ENCODE results near the gene TUBGCP3. TPM values are rescaled to one million over a fixed set of nuclear protein-coding genes. Genes with fewer than 3 reads are reported as not detected.

TUBGCP3 gene
- total RNA-seq, 1 experiment from 2014 or later: 37.3 TPM

- Histone ChIP-seq H3K27me3 (ENCODE audit: insufficient read depth, low read length) (no peaks in the 10 kb centered on the region; the same call in 1 of the 2 replicates), H2BK12ac (ENCODE audit: insufficient read length, low read depth, low read length) (no peak overlapping the region), H3K18ac (ENCODE audit: insufficient read length, low read depth, low read length) (no peak overlapping the region), H4K91ac (ENCODE audit: insufficient read length, low read depth, low read length) (no peak overlapping the region), H4K8ac (replicated peaks; ENCODE audit: insufficient read length, low read depth, low read length) (no peak overlapping the region), H3K56ac (ENCODE audit: insufficient read length, low read depth, low read length) (no peak overlapping the region), H3T11ph (ENCODE audit: low read length) (no peak overlapping the region), H3K4me1 (ENCODE audit: insufficient read depth, low read length) (no peaks in the 10 kb centered on the region), H3K9me3 (ENCODE audit: control insufficient read depth, low read depth, low read length) (peaks cover 4% of the 10 kb centered on the region), H4K20me1 (ENCODE audit: control insufficient read depth, insufficient read depth, insufficient read length) (no peaks in the 10 kb centered on the region), H3K23me2 (ENCODE audit: insufficient read length, low read depth, low read length, poor library complexity, severe bottlenecking) (no peaks in the 10 kb centered on the region), H2BK15ac (ENCODE audit: low read depth, low read length) (no peak overlapping the region), H3K27ac (ENCODE audit: insufficient read length, low read depth, low read length) (no peak overlapping the region), H2AK5ac (ENCODE audit: insufficient read length, low read length) (no peak overlapping the region), H3K4me2 (ENCODE audit: insufficient read depth, insufficient read length, low read length) (no peak overlapping the region), H2BK5ac (ENCODE audit: insufficient read length, low read length) (no peak overlapping the region), H2BK120ac (ENCODE audit: low read depth, low read length, poor library complexity, severe bottlenecking) (no peak overlapping the region), H3K14ac (ENCODE audit: insufficient read depth, low read length) (no peak overlapping the region), H3K4ac (ENCODE audit: low read depth, low read length) (no peak overlapping the region), H4K5ac (ENCODE audit: insufficient read length, low read depth, low read length) (no peak overlapping the region), H2BK20ac (ENCODE audit: low read depth, low read length, poor library complexity, severe bottlenecking) (no peak overlapping the region), H3K79me1 (ENCODE audit: insufficient read depth, low read depth, low read length, poor library complexity, severe bottlenecking) (no peaks in the 10 kb centered on the region), H3K79me2 (ENCODE audit: insufficient read depth, low read length) (no peaks in the 10 kb centered on the region), H3K23ac (ENCODE audit: insufficient read length, low read depth, low read length) (no peak overlapping the region), H2AFZ (ENCODE audit: low read length) (no peak overlapping the region), H3K9ac (ENCODE audit: extremely low read depth, insufficient read length, low read length) (no peak overlapping the region)
- TF ChIP-seq, protein P1, sequence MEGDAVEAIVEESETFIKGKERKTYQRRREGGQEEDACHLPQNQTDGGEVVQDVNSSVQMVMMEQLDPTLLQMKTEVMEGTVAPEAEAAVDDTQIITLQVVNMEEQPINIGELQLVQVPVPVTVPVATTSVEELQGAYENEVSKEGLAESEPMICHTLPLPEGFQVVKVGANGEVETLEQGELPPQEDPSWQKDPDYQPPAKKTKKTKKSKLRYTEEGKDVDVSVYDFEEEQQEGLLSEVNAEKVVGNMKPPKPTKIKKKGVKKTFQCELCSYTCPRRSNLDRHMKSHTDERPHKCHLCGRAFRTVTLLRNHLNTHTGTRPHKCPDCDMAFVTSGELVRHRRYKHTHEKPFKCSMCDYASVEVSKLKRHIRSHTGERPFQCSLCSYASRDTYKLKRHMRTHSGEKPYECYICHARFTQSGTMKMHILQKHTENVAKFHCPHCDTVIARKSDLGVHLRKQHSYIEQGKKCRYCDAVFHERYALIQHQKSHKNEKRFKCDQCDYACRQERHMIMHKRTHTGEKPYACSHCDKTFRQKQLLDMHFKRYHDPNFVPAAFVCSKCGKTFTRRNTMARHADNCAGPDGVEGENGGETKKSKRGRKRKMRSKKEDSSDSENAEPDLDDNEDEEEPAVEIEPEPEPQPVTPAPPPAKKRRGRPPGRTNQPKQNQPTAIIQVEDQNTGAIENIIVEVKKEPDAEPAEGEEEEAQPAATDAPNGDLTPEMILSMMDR (conservative IDR thresholded peaks at IDR 0.05): no peak
- H3K27me3 Mint-ChIP-seq (ENCODE audit: low read depth): peaks cover 68% of the 10 kb centered on the region
- no peak overlapping the region; a peak in 1 of 7 replicates for H3K27ac Mint-ChIP-seq
- peaks cover 11 to 12% of the 10 kb centered on the region in 2 experiments for H3K4me1 Mint-ChIP-seq
- no CpG with 5 or more reads among the region's 17 CpGs for WGBS (ENCODE audit: extremely low coverage, insufficient read length, low lambda C conversion rate)
- H3K9me3 Mint-ChIP-seq: peaks cover 20 to 22% of the 10 kb centered on the region in 2 experiments
- peaks cover 0 to 12% (median 8%) of the 10 kb centered on the region in 3 experiments; a peak in 4 of 7 replicates for H3K36me3 Mint-ChIP-seq (ENCODE audit: insufficient read depth in 1 of 3, low read depth in 3 of 3)
- DNase-seq: no peak
- H3K4me3 Mint-ChIP-seq: no peak overlapping the region
Measured at GRCh38 chr13:112441226-112441625, 146.7 kb downstream of the TUBGCP3 start.

Measured in H9 (cell line).